ENCODE data around the gene ANKRD13B.
"Not testable (repeated sequence)": the region's sequence is repeated elsewhere in the genome, so short reads cannot be mapped to it uniquely, and the experiment has no call there.

ANKRD13B gene

GRCh38 chr17:29592850-29593551 lies at the start of gene ANKRD13B:
ANKRD13B (plus strand) TSS chr17:29593132; CDS start chr17:29593622, 490 bp downstream.
- Histone ChIP-seq H3K4me3 (ENCODE audit: low read length) (peak within 1 kb of the TSS; percentile 79), H3K36me3 (ENCODE audit: insufficient read depth, low read length) (no peaks in the 10 kb centered on the region), H3K4me1 (ENCODE audit: insufficient read depth, low read length) (peaks cover 66% of the 10 kb centered on the region), H2AFZ (ENCODE audit: low read depth, low read length) (peak within 1 kb of the TSS; percentile 82), H3K9me3 (ENCODE audit: low read length) (no peaks in the 10 kb centered on the region), H3K27me3 (ENCODE audit: insufficient read depth, low read length) (no peaks in the 10 kb centered on the region)

GRCh38 chr17:29544066-29544465 lies 48.9 kb upstream of the ANKRD13B start:
- Histone ChIP-seq H3K36me3 (ENCODE audit: insufficient read depth, low read length) (peaks cover 47% of the 10 kb centered on the region), H3K9me3 (ENCODE audit: low read length) (no peaks in the 10 kb centered on the region), H3K4me3 (ENCODE audit: low read length) (no peak overlapping the region), H3K4me1 (ENCODE audit: insufficient read depth, low read length) (peaks cover 13% of the 10 kb centered on the region), H2AFZ (ENCODE audit: low read depth, low read length) (no peak overlapping the region), H3K27me3 (ENCODE audit: insufficient read depth, low read length) (no peaks in the 10 kb centered on the region)

- Histone ChIP-seq H3K36me3 (ENCODE audit: insufficient read depth, low read length) (peaks cover 46% of the 10 kb centered on the region), H3K27me3 (ENCODE audit: insufficient read depth, low read length) (no peaks in the 10 kb centered on the region), H3K4me3 (ENCODE audit: low read length) (no peak overlapping the region), H3K9me3 (ENCODE audit: low read length) (no peaks in the 10 kb centered on the region), H3K4me1 (ENCODE audit: insufficient read depth, low read length) (peaks cover 17% of the 10 kb centered on the region), H2AFZ (ENCODE audit: low read depth, low read length) (no peak overlapping the region)
These were observed 46.8 kb upstream of the ANKRD13B start for GRCh38 chr17:29546085-29546484.

- Histone ChIP-seq H3K27me3 (ENCODE audit: insufficient read depth, low read length) (no peaks in the 10 kb centered on the region), H3K4me1 (ENCODE audit: insufficient read depth, low read length) (peaks cover 17% of the 10 kb centered on the region), H2AFZ (ENCODE audit: low read depth, low read length) (no peak overlapping the region), H3K4me3 (ENCODE audit: low read length) (no peak overlapping the region), H3K9me3 (ENCODE audit: low read length) (peaks cover 3% of the 10 kb centered on the region), H3K36me3 (ENCODE audit: insufficient read depth, low read length) (peaks cover 42% of the 10 kb centered on the region)
These were observed 46.1 kb upstream of the ANKRD13B start for GRCh38 chr17:29546830-29547229.

- Histone ChIP-seq H2AFZ (ENCODE audit: low read depth, low read length) (no peak overlapping the region), H3K9me3 (ENCODE audit: low read length) (peaks cover 3% of the 10 kb centered on the region), H3K27me3 (ENCODE audit: insufficient read depth, low read length) (no peaks in the 10 kb centered on the region), H3K4me3 (ENCODE audit: low read length) (no peak overlapping the region), H3K36me3 (ENCODE audit: insufficient read depth, low read length) (peaks cover 20% of the 10 kb centered on the region), H3K4me1 (ENCODE audit: insufficient read depth, low read length) (peaks cover 17% of the 10 kb centered on the region)
These were observed 43.6 kb upstream of the ANKRD13B start for GRCh38 chr17:29549177-29549923.

- Histone ChIP-seq H3K27me3 (ENCODE audit: insufficient read depth, low read length) (no peaks in the 10 kb centered on the region), H3K9me3 (ENCODE audit: low read length) (peaks cover 3% of the 10 kb centered on the region), H3K4me3 (ENCODE audit: low read length) (no peak overlapping the region), H3K4me1 (ENCODE audit: insufficient read depth, low read length) (no peaks in the 10 kb centered on the region), H2AFZ (ENCODE audit: low read depth, low read length) (no peak overlapping the region), H3K36me3 (ENCODE audit: insufficient read depth, low read length) (peaks cover 3% of the 10 kb centered on the region)
These were observed 37.1 kb upstream of the ANKRD13B start for GRCh38 chr17:29555840-29556239.

- H3K36me3 ChIP-seq (ENCODE audit: insufficient read depth, low read length): peaks cover 4% of the 10 kb centered on the region
- H3K4me1 ChIP-seq (ENCODE audit: insufficient read depth, low read length): no peaks in the 10 kb centered on the region
- H3K4me3 ChIP-seq (ENCODE audit: low read length): no peak overlapping the region
- H3K27me3 ChIP-seq (ENCODE audit: insufficient read depth, low read length): no peaks in the 10 kb centered on the region
- H3K9me3 ChIP-seq (ENCODE audit: low read length): no peaks in the 10 kb centered on the region
- H2AFZ ChIP-seq (ENCODE audit: low read depth, low read length): no peak overlapping the region
These were observed 35.7 kb upstream of the ANKRD13B start for GRCh38 chr17:29557085-29557738.

- H3K27me3 ChIP-seq (ENCODE audit: insufficient read depth, low read length): no peaks in the 10 kb centered on the region
- H2AFZ ChIP-seq (ENCODE audit: low read depth, low read length): no peak overlapping the region
- H3K4me1 ChIP-seq (ENCODE audit: insufficient read depth, low read length): no peaks in the 10 kb centered on the region
- H3K4me3 ChIP-seq (ENCODE audit: low read length): no peak overlapping the region
- H3K36me3 ChIP-seq (ENCODE audit: insufficient read depth, low read length): peaks cover 4% of the 10 kb centered on the region
- no peaks in the 10 kb centered on the region for H3K9me3 ChIP-seq (ENCODE audit: low read length)
These were observed 35.2 kb upstream of the ANKRD13B start for GRCh38 chr17:29557739-29558116.

GRCh38 chr17:29558139-29558538 lies 34.8 kb upstream of the ANKRD13B start:
- H2AFZ ChIP-seq (ENCODE audit: low read depth, low read length); H3K27me3 ChIP-seq (ENCODE audit: insufficient read depth, low read length); H3K4me3 ChIP-seq (ENCODE audit: low read length); H3K36me3 ChIP-seq (ENCODE audit: insufficient read depth, low read length); H3K4me1 ChIP-seq (ENCODE audit: insufficient read depth, low read length); H3K9me3 ChIP-seq (ENCODE audit: low read length): not testable (repeated sequence)

GRCh38 chr17:29559640-29560039 lies 33.3 kb upstream of the ANKRD13B start:
- no peaks in the 10 kb centered on the region for H3K4me1 ChIP-seq (ENCODE audit: insufficient read depth, low read length)
- no peak overlapping the region for H3K4me3 ChIP-seq (ENCODE audit: low read length)
- H2AFZ ChIP-seq (ENCODE audit: low read depth, low read length): no peak overlapping the region
- no peaks in the 10 kb centered on the region for H3K27me3 ChIP-seq (ENCODE audit: insufficient read depth, low read length)
- no peaks in the 10 kb centered on the region for H3K9me3 ChIP-seq (ENCODE audit: low read length)
- H3K36me3 ChIP-seq (ENCODE audit: insufficient read depth, low read length): peaks cover 8% of the 10 kb centered on the region

GRCh38 chr17:29560316-29560715 lies 32.6 kb upstream of the ANKRD13B start:
- H3K27me3 ChIP-seq (ENCODE audit: insufficient read depth, low read length): no peaks in the 10 kb centered on the region
- no peaks in the 10 kb centered on the region for H3K4me1 ChIP-seq (ENCODE audit: insufficient read depth, low read length)
- H3K4me3 ChIP-seq (ENCODE audit: low read length): no peak overlapping the region
- H3K9me3 ChIP-seq (ENCODE audit: low read length): no peaks in the 10 kb centered on the region
- H2AFZ ChIP-seq (ENCODE audit: low read depth, low read length): no peak overlapping the region
- H3K36me3 ChIP-seq (ENCODE audit: insufficient read depth, low read length): peaks cover 8% of the 10 kb centered on the region

GRCh38 chr17:29561554-29562517 lies 31.1 kb upstream of the ANKRD13B start:
- peaks cover 8% of the 10 kb centered on the region for H3K36me3 ChIP-seq (ENCODE audit: insufficient read depth, low read length)
- H3K4me3 ChIP-seq (ENCODE audit: low read length): no peak overlapping the region
- no peaks in the 10 kb centered on the region for H3K4me1 ChIP-seq (ENCODE audit: insufficient read depth, low read length)
- no peaks in the 10 kb centered on the region for H3K27me3 ChIP-seq (ENCODE audit: insufficient read depth, low read length)
- no peak overlapping the region for H2AFZ ChIP-seq (ENCODE audit: low read depth, low read length)
- H3K9me3 ChIP-seq (ENCODE audit: low read length): no peaks in the 10 kb centered on the region
